Esophagus muscularis mucosa (tissue), 3 donors: ENCODE results near the gene UFSP1.

Experiments
- CTCF ChIP-seq, 3 experiments: fragments of 200-600 bp in 2 of 3; fragments of 450-650 bp in 1 of 3; sonication (generic) in 2 of 3; IDR thresholded peaks; one replicate each; pipeline ENCODE4 v1.5.1; 2017 to 2019; ENCODE audit warnings: antibody characterized with exemption in 3 of 3, mild to moderate bottlenecking in 2 of 3, moderate library complexity in 1 of 3
- POLR2A ChIP-seq: fragments of 450-650 bp; IDR thresholded peaks from one replicate; pipeline ENCODE4 v1.6.1; 2017; ENCODE audit warnings: antibody characterized with exemption, moderate library complexity, mild to moderate bottlenecking, low read depth

- TF ChIP-seq POLR2A (no peak), CTCF (IDR thresholded peaks at IDR 0.05) (peak; percentile 92 to 94 (median 93))
Observed at GRCh38 chr7:100852048-100852872, 37.3 kb downstream of the UFSP1 start, which contains the start of gene SLC12A9.
